CD14-positive monocyte (primary cell): ENCODE results near the gene E2F7. TPM values are rescaled to one million over a fixed set of nuclear protein-coding genes. Genes with fewer than 3 reads are reported as not detected.

ENCODE experiments used
- DNase-seq, 3 donors: peaks; one replicate each; pipeline ENCODE4 v3.0.0-alpha.2; 2011 to 2022
- H2AFZ ChIP-seq: 2 replicates; pipeline ENCODE4 v1.6.0; 2012; ENCODE audit warnings: mild to moderate bottlenecking, low read depth, low read length, inconsistent platforms; ENCODE audit not compliant: insufficient read depth, poor library complexity, severe bottlenecking
- H3K27ac ChIP-seq, 2 donors: 1 replicate in 1 of 2; 2 replicates in 1 of 2; pipeline ENCODE4 v1.5.1; 2012 to 2013; ENCODE audit warnings: low read length in 2 of 2, control low read depth in 1 of 2, inconsistent platforms in 1 of 2, low read depth in 1 of 2, mild to moderate bottlenecking in 1 of 2
- H3K27me3 ChIP-seq, 2 donors: one replicate each; pipeline versions ENCODE4 v1.6.0 to v1.6.1; 2011 to 2013; ENCODE audit warnings: low read length in 2 of 2; ENCODE audit not compliant: control insufficient read depth in 2 of 2, insufficient read depth in 2 of 2
- H3K36me3 ChIP-seq, 2 donors: replicated peaks in 1 of 2; 1 replicate in 1 of 2; 2 replicates in 1 of 2; pipeline versions ENCODE4 v1.5.1 to v1.6.1; 2012 to 2013; ENCODE audit warnings: low read length in 2 of 2, control low read depth in 1 of 2, inconsistent platforms in 1 of 2, mild to moderate bottlenecking in 1 of 2; ENCODE audit not compliant: insufficient read depth in 2 of 2, control insufficient read depth in 1 of 2
- H3K4me1 ChIP-seq, 2 donors: 1 replicate in 1 of 2; 2 replicates in 1 of 2; pipeline versions ENCODE4 v1.5.1 to v1.6.1; 2012 to 2013; ENCODE audit warnings: low read length in 2 of 2, control low read depth in 1 of 2, inconsistent platforms in 1 of 2, mild to moderate bottlenecking in 1 of 2, moderate library complexity in 1 of 2; ENCODE audit not compliant: insufficient read depth in 2 of 2, control insufficient read depth in 1 of 2
- H3K4me2 ChIP-seq: replicated peaks from 2 replicates; pipeline ENCODE3; 2012; ENCODE audit warnings: low read length, moderate library complexity, mild to moderate bottlenecking; ENCODE audit not compliant: poor library complexity, severe bottlenecking; ENCODE audit errors: extremely low read depth
- H3K4me3 ChIP-seq, 3 experiments: fragments of 200-600 bp in 1 of 3; sonication (generic) in 1 of 3; replicated peaks in 1 of 3; 1 replicate in 2 of 3; 2 replicates in 1 of 3; pipeline ENCODE4 v1.5.1; 2011 to 2013; ENCODE audit warnings: low read length in 3 of 3, mild to moderate bottlenecking in 3 of 3, control low read depth in 2 of 3, low read depth in 2 of 3, inconsistent platforms in 1 of 3, moderate library complexity in 1 of 3
- H3K79me2 ChIP-seq: 2 replicates; pipeline ENCODE4 v1.6.0; 2012; ENCODE audit warnings: mild to moderate bottlenecking, control low read depth, inconsistent platforms, low read length, moderate library complexity; ENCODE audit not compliant: insufficient read depth
- H3K9ac ChIP-seq: 2 replicates; pipeline ENCODE4 v1.6.0; 2017; ENCODE audit warnings: low read length, mild to moderate bottlenecking; ENCODE audit not compliant: insufficient read depth, poor library complexity, severe bottlenecking
- H3K9me3 ChIP-seq, 2 donors: replicated peaks in 1 of 2; 1 replicate in 1 of 2; 2 replicates in 1 of 2; pipeline versions ENCODE4 v1.5.1 to v1.6.1; 2012 to 2013; ENCODE audit warnings: low read length in 2 of 2, control low read depth in 1 of 2; ENCODE audit not compliant: control insufficient read depth in 1 of 2, insufficient read depth in 1 of 2
- H4K20me1 ChIP-seq: 2 replicates; pipeline ENCODE4 v1.6.0; 2012; ENCODE audit warnings: mild to moderate bottlenecking, low read length, control low read depth, moderate library complexity; ENCODE audit not compliant: insufficient read depth
- H3K27ac Mint-ChIP-seq, 7 donors: one replicate each; pipeline ENCODE4 v1.8.0; 2020; ENCODE audit warnings: mild to moderate bottlenecking in 7 of 7, mixed read lengths in 7 of 7, moderate library complexity in 6 of 7, inconsistent platforms in 2 of 7
- H3K27me3 Mint-ChIP-seq, 3 donors: one replicate each; pipeline ENCODE4 v1.8.0; 2021 to 2022; ENCODE audit warnings: low read depth in 3 of 3, mild to moderate bottlenecking in 3 of 3, mixed read lengths in 3 of 3, moderate library complexity in 3 of 3, inconsistent platforms in 1 of 3
- H3K36me3 Mint-ChIP-seq, 2 donors: one replicate each; pipeline ENCODE4 v1.8.0; 2020; ENCODE audit warnings: mixed read lengths in 2 of 2, inconsistent platforms in 1 of 2, mild to moderate bottlenecking in 1 of 2
- H3K4me1 Mint-ChIP-seq: one replicate; pipeline ENCODE4 v1.8.0; 2020; ENCODE audit warnings: mild to moderate bottlenecking, mixed read lengths
- H3K4me3 Mint-ChIP-seq, 2 donors: one replicate each; pipeline ENCODE4 v1.8.0; 2020; ENCODE audit warnings: mild to moderate bottlenecking in 2 of 2, mixed read lengths in 2 of 2, moderate library complexity in 1 of 2
- H3K9me3 Mint-ChIP-seq, 7 donors: one replicate each; pipeline ENCODE4 v1.8.0; 2020 to 2022; ENCODE audit warnings: mixed read lengths in 7 of 7, mild to moderate bottlenecking in 6 of 7, moderate library complexity in 6 of 7, inconsistent platforms in 2 of 7
- CTCF ChIP-seq: fragments of 200-600 bp; IDR thresholded peaks from one replicate; pipeline ENCODE4 v1.8.0; 2022; ENCODE audit warnings: antibody characterized with exemption, mild to moderate bottlenecking
- WGBS: methylation state at CpG from one replicate; pipeline ENCODE4 v1.1.5; 2013; ENCODE audit warnings: missing lambda C conversion rate; ENCODE audit not compliant: insufficient coverage; 5-methylcytosine and 5-hydroxymethylcytosine counted together
- intact Hi-C, 2 donors: fragments of 100-400 bp; cut with micrococcal nuclease; formaldehyde crosslinking; loops; one replicate each; pipeline versions ENCODE4 v1.15.0 to v1.15.1; 2023
- polyA minus RNA-seq: library from RNA; depleted of rRNA, polyadenylated mRNA; stranded (reverse); fragments of >200 nt; gene quantifications from 2 replicates; pipeline ENCODE4 v1.2.3, GENCODE V29; 2012
- polyA plus RNA-seq, 3 donors: library from polyadenylated mRNA; depleted of rRNA in 1 of 3; unstranded in 2 of 3; stranded (reverse) in 1 of 3; fragments of 300-500 nt in 2 of 3; fragments of >200 nt in 1 of 3; fragmentation: Illumina TruSeq in 2 of 3; gene quantifications; 1 replicate in 2 of 3; 2 replicates in 1 of 3; pipeline ENCODE4 v1.2.3, GENCODE V29; 2012 to 2021
- total RNA-seq, 12 experiments: library from RNA in 1 of 12; stranded (reverse) in 1 of 12; fragments of 120-200 nt in 1 of 12; gene quantifications; one replicate each; pipeline ENCODE4 v1.2.4 and lab custom pipeline; 2013 to 2026; ENCODE audit warnings: mixed read lengths in 6 of 12, inconsistent platforms in 1 of 12

Gene E2F7
- 0.04 TPM for total RNA-seq (2013)
- polyA plus RNA-seq, result not detected
- polyA minus RNA-seq, result not detected in 2 replicates
- 2.8 to 88.1 (median 7.3) reads per million in 11 experiments for total RNA-seq (lab: John Stamatoyannopoulos, UW)

- Mint-ChIP-seq H3K27ac (no peak within 1 kb of the TSS), H3K27me3 (peaks cover 10 to 11% (median 10%) of the 10 kb centered on the region in 3 donors), H3K4me1 (peaks cover 28% of the 10 kb centered on the region), H3K36me3 (peaks cover 0 to 9% of the 10 kb centered on the region in 2 donors), H3K9me3 (peaks cover 0 to 3% (median 0%) of the 10 kb centered on the region in 7 donors), H3K4me3 (peak within 1 kb of the TSS; percentile 86 to 91)
- Histone ChIP-seq H3K9ac (peak within 1 kb of the TSS; percentile 67), H4K20me1 (no peaks in the 10 kb centered on the region), H2AFZ (peak within 1 kb of the TSS; percentile 92), H3K27me3 (peaks cover 0 to 15% of the 10 kb centered on the region in 2 donors), H3K4me3 (peak within 1 kb of the TSS; percentile 44 to 82 (median 58)), H3K9me3 (no peaks in the 10 kb centered on the region), H3K36me3 (no peaks in the 10 kb centered on the region), H3K4me2 (peak within 1 kb of the TSS; percentile 94), H3K4me1 (peaks cover 15 to 24% of the 10 kb centered on the region in 2 donors), H3K79me2 (no peaks in the 10 kb centered on the region), H3K27ac (no peak within 1 kb of the TSS)
- intact Hi-C loops, result no loop called here
- no peak for TF ChIP-seq CTCF
- peak; percentile 42 to 69 (median 44) for DNase-seq
- WGBS, result under 1% methylated on average over 85 of the region's 87 CpGs
Observed at GRCh38 chr12:77065361-77066204, at the start of gene E2F7. TSS of gene E2F7 (minus strand) at chr12:77065569. CDS start at chr12:77064635, 934 bp downstream.

- no peak for DNase-seq
- Histone ChIP-seq H3K4me2 (no peak overlapping the region), H3K4me3 (no peak overlapping the region), H3K9ac (no peak overlapping the region), H3K27me3 (no peaks in the 10 kb centered on the region), H4K20me1 (no peaks in the 10 kb centered on the region), H3K36me3 (no peaks in the 10 kb centered on the region), H2AFZ (no peak overlapping the region), H3K4me1 (no peaks in the 10 kb centered on the region), H3K9me3 (peaks cover 0 to 3% of the 10 kb centered on the region in 2 donors), H3K79me2 (no peaks in the 10 kb centered on the region), H3K27ac (no peak overlapping the region)
- H3K9me3 Mint-ChIP-seq, result peaks cover 0 to 8% (median 6%) of the 10 kb centered on the region in 7 donors
- H3K36me3 Mint-ChIP-seq, result no peaks in the 10 kb centered on the region
- H3K4me1 Mint-ChIP-seq, result no peaks in the 10 kb centered on the region
- intact Hi-C loops, result no loop called here
- TF ChIP-seq CTCF, result no peak
- no CpG with 5 or more reads among the region's 4 CpGs for WGBS
- no peak overlapping the region for H3K4me3 Mint-ChIP-seq
- no peak overlapping the region for H3K27ac Mint-ChIP-seq
- H3K27me3 Mint-ChIP-seq, result peaks cover 0 to 2% (median 2%) of the 10 kb centered on the region in 3 donors
Observed at GRCh38 chr12:77113971-77114370, 48.6 kb upstream of the E2F7 start.
